ENCODE results near the gene NRXN3. TPM values are rescaled to one million over a fixed set of nuclear protein-coding genes. Genes with fewer than 3 reads are reported as not detected.

Gene NRXN3
- total and polyA plus RNA-seq, 2 of the 4 experiments (the other 2 are of a cell fraction), result 4.8 to 25.1 TPM

GRCh38 chr14:78243187-78243586, 73.0 kb downstream of the NRXN3 start:
- H3K18ac ChIP-seq (ENCODE audit: low read depth, low read length), result no peak overlapping the region
- H3K4me1 ChIP-seq (ENCODE audit: control insufficient read depth, insufficient read depth, low read length), result no peaks in the 10 kb centered on the region
- CTCF ChIA-PET, result no interaction called here
- ATAC-seq (ENCODE audit: low read depth), result no peak
- no peak overlapping the region for H3K14ac ChIP-seq (replicated peaks; ENCODE audit: low read depth, low read length)
- H3K4ac ChIP-seq (ENCODE audit: low read depth, low read length), result no peak overlapping the region
- H4K20me1 ChIP-seq (ENCODE audit: insufficient read depth, low read length), result no peaks in the 10 kb centered on the region
- no peak overlapping the region for H2BK20ac ChIP-seq (ENCODE audit: low read depth, low read length)
- no peak overlapping the region for H4K8ac ChIP-seq (ENCODE audit: low read depth in 2 of 2, low read length in 2 of 2)
- POLR2A ChIA-PET (ENCODE audit: unreplicated experiment), result no interaction called here
- WGBS, 2 experiments (ENCODE audit: extremely low coverage in 2 of 2, insufficient read length in 1 of 2), result 76% methylated on average over 8 of the region's 20 CpGs; no CpG with 5 or more reads in 1 of the 2 experiments
- no peak overlapping the region for H4K91ac ChIP-seq (ENCODE audit: insufficient read depth, low read depth, low read length)
- no peak overlapping the region for H2AFZ ChIP-seq (replicated peaks; ENCODE audit: low read length, poor library complexity)
- H3K9ac ChIP-seq (ENCODE audit: low read depth, low read length), result no peak overlapping the region
- H3K4me2 ChIP-seq (ENCODE audit: low read depth, low read length), result no peak overlapping the region
- intact Hi-C loops (cut with micrococcal nuclease) (no loop called here), in situ Hi-C loops (cut with MboI; ENCODE audit: low sequenced_read_pairs) (no loop called here), dilution Hi-C loops (cut with HindIII; ENCODE audit: low sequenced_read_pairs, unreplicated experiment) (no loop called here)
- H2BK120ac ChIP-seq (ENCODE audit: low read depth, low read length), result no peak overlapping the region
- no peak overlapping the region for H4K5ac ChIP-seq (ENCODE audit: low read depth, low read length)
- H3K36me3 ChIP-seq (ENCODE audit: control insufficient read depth, insufficient read depth, low read length), result no peaks in the 10 kb centered on the region
- no peak overlapping the region for H3K27ac ChIP-seq (ENCODE audit: insufficient read depth, low read length)
- no TSS peak for BruUV-seq (replicated peaks)
- H2AK9ac ChIP-seq (replicated peaks; ENCODE audit: low read depth, low read length, poor library complexity), result no peak overlapping the region
- no peaks in the 10 kb centered on the region for H3K27me3 ChIP-seq (ENCODE audit: control insufficient read depth, insufficient read depth, low read length)
- no peak overlapping the region for H2AK5ac ChIP-seq (ENCODE audit: low read depth, low read length)
- H3K56ac ChIP-seq (ENCODE audit: extremely low read depth, insufficient read depth, low read length), result no peak overlapping the region
- no peak overlapping the region for H3K23ac ChIP-seq (ENCODE audit: low read depth, low read length)
- no peaks in the 10 kb centered on the region for H3K9me1 ChIP-seq (ENCODE audit: insufficient read depth, low read length)
- no peak overlapping the region for H3K4me3 ChIP-seq (ENCODE audit: insufficient read depth, low read depth, low read length)
- no peak overlapping the region for H2BK5ac ChIP-seq (ENCODE audit: low read depth, low read length, poor library complexity, severe bottlenecking)
- TF ChIP-seq RCOR1 (IDR thresholded peaks at IDR 0.05; ENCODE audit: insufficient replicate concordance, low read length) (no peak), MAZ (IDR thresholded peaks at IDR 0.05; ENCODE audit: borderline replicate concordance, low read depth, low read length) (no peak), SMC3 (IDR thresholded peaks at IDR 0.05; ENCODE audit: low read depth, low read length) (no peak), RAD21 (IDR thresholded peaks at IDR 0.05; ENCODE audit: low read length) (no peak), POLR2A (IDR thresholded peaks at IDR 0.05; ENCODE audit: low read depth, low read length) (no peak), CEBPB (IDR thresholded peaks at IDR 0.05; ENCODE audit: low read depth, low read length) (no peak), USF2 (IDR thresholded peaks at IDR 0.05; ENCODE audit: low read depth, low read length) (no peak), ELK1 (IDR thresholded peaks at IDR 0.05; ENCODE audit: borderline replicate concordance, low read depth, low read length) (no peak), MXI1 (IDR thresholded peaks at IDR 0.05; ENCODE audit: borderline replicate concordance, low read depth, low read length) (no peak), MAFK (IDR thresholded peaks at IDR 0.05; ENCODE audit: low read depth, low read length) (no peak), NFE2L2 (IDR thresholded peaks at IDR 0.05; ENCODE audit: low read depth, low read length) (no peak), CTCF (conservative IDR thresholded peaks at IDR 0.05; ENCODE audit: low read depth, low read length) (no peak), CHD1 (IDR thresholded peaks at IDR 0.05; ENCODE audit: low read depth, low read length) (no peak), BHLHE40 (IDR thresholded peaks at IDR 0.05; ENCODE audit: low read depth, low read length) (no peak), FOS (IDR thresholded peaks at IDR 0.05; ENCODE audit: low read depth, low read length) (no peak), RFX5 (IDR thresholded peaks at IDR 0.05; ENCODE audit: low read depth, low read length) (no peak)
- no peak overlapping the region for H2BK15ac ChIP-seq (ENCODE audit: low read depth, low read length)
- peaks cover 34% of the 10 kb centered on the region for H3K9me3 ChIP-seq (ENCODE audit: control insufficient read depth, insufficient read depth, low read length)
- no peaks in the 10 kb centered on the region for H3K79me1 ChIP-seq (ENCODE audit: low read depth in 1 of 2, low read length in 2 of 2)
- DNase-seq, result no peak

Measured in IMR-90 (cell line).